HL-60/S4 treated with retinoic acid at 250 ng/mL for 4 days and 3 days (cell line): Measurements from ENCODE around the gene DIPK1C.

Experiments
- in situ Hi-C: fragments of 300-500 bp; cut with MboI; formaldehyde crosslinking; loops from 2 replicates; pipeline ENCODE4 v1.7.0; 2022; ENCODE audit warnings: low sequenced_read_pairs

DIPK1C gene

GRCh38 chr18:74390900-74391299, 66.2 kb downstream of the DIPK1C start:
- in situ Hi-C loops, result no loop called here

- in situ Hi-C loops, result no loop called here
Observed at GRCh38 chr18:74389991-74390390, 67.1 kb downstream of the DIPK1C start.

- in situ Hi-C loops, result no loop called here
Observed at GRCh38 chr18:74389171-74389927, 67.8 kb downstream of the DIPK1C start.

GRCh38 chr18:74388227-74388626, 68.9 kb downstream of the DIPK1C start:
- in situ Hi-C loops, result no loop called here

GRCh38 chr18:74387383-74387782, 69.7 kb downstream of the DIPK1C start:
- in situ Hi-C loops, result no loop called here
